Hematopoietic multipotent progenitor cell treated with erythropoietin and hydrocortisone succinate and interleukin-3 and kit ligand, for 8 days (in vitro differentiated cells): ENCODE data around the gene UGT3A1.
"Not testable (repeated sequence)": the region's sequence is repeated elsewhere in the genome, so short reads cannot be mapped to it uniquely, and the experiment has no call there.

Source experiments
- DNase-seq: peaks from one replicate; pipeline ENCODE4 v3.0.0-alpha.2; 2015

The UGT3A1 gene, protein sequence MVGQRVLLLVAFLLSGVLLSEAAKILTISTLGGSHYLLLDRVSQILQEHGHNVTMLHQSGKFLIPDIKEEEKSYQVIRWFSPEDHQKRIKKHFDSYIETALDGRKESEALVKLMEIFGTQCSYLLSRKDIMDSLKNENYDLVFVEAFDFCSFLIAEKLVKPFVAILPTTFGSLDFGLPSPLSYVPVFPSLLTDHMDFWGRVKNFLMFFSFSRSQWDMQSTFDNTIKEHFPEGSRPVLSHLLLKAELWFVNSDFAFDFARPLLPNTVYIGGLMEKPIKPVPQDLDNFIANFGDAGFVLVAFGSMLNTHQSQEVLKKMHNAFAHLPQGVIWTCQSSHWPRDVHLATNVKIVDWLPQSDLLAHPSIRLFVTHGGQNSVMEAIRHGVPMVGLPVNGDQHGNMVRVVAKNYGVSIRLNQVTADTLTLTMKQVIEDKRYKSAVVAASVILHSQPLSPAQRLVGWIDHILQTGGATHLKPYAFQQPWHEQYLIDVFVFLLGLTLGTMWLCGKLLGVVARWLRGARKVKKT

DNA sequence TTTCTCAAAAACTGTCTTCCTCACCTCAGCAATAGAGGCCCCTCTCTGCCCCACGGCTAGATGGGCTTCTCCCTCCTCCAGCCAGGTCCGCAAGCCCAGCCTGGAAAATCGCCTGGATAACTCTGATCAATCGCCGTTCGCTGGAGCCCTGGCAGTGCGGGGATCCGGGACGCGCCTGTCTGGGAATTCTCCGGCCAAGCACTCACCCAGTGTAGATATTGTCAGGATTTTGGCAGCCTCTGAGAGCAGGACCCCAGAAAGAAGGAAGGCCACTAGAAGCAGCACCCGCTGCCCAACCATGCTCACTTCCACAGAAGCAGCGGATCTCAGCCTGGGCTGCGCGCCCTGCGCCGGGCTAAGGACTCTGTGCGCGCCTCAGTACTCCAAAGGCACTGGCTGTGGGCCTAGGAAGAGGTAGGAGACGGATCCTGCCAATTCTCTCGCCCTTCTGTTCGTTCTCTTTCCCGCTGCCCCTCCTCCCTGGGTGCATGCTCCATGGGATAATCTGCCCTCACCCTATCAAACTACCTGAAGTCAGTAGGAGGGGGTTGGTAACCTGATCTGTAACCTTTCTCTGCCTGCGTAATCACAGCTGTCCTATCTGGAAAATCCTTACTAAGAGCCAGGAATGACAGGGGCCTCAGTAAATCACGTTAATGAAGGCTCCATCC is at the start of gene UGT3A1:
TSS of gene UGT3A1 (minus strand) at position 450 of the 671 bp plus-strand sequence. CDS start at position 300, 150 bp downstream.
- no peak for DNase-seq

DNA sequence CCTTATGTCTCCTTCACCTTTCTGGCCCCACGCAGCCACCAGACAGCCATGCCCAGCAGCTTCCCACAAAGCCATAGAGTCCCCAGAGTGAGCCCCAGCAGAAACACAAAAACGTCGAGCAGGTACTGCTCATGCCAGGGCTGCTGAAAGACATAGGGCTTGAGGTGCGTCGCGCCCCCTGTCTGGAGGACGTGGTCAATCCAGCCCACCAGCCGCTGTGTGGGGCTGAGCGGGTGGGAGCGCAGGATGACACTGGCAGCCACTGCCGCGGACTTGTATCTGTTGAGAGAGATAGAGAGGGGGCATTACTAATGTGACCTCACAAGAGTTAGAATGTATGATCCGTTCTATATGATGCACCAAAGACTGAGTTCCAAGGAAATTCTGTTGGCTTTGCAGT is 44.5 kb upstream of the UGT3A1 start:
- DNase-seq = no peak

DNA sequence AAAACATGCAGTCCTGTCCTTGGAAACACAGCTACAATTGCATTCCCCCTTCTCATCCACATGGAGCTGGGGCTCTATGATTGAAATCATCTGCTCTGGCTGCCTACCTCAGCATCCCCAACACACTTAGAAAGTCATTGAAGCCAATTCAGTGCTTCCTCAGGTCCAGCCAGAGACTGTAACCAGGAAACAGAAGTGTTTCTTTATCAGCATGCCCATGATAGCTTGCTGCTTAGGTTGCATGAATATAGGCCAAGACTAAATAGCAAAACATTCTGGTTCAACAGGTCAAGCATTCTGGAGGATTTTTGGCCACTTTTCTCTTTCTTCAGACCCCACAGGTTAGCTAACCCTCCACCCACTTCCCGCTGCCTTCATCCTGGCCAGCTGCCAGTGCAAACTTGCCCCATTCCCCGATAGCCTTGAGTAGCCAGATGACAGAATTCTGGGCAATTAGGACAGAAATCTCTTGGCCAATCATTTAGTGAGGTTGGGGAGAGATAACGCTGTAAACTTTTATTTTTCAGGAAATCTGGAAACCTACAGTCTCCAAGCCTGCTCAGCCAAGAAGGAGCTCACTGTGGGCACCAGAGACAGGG is 43.4 kb upstream of the UGT3A1 start:
- not testable (repeated sequence) for DNase-seq

DNA sequence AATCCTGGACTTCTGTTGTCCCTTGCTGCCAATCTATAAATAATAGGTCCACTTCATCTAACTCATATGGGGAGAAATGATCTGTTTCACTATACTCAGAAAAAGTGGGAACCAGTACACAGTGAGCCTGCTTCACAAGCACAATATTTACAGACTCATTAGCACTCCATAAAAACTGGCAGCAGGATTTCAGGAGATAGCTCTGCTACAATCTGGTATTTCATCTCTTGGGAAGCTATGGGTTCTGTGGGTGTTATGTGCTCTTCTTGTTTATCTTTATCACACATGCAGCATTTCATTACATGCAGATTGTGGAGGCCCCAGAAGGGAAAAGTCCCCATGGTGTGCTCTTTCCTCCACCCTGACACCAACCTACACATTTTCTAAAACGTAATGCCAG is 42.3 kb upstream of the UGT3A1 start:
- DNase-seq = no peak

DNA sequence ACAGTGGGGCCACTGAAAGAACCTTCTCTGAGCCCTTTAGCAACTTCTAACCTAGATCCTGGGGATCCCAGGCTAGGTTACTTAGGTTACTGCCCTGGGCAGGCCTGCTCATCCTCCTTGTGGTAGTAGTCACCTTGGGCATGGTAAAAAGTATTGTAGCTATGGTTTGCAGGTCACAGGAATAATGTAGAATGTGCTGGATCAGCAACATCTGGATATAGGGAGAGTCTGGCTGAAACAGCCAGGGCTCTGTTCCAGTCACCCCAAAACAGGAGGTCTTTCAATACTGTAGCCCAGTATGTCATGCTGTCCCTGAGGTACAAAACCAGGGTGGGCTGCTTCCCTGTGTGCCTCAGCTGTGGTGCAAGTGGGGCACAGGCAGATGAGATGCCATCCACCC is 41.9 kb upstream of the UGT3A1 start:
- DNase-seq = no peak

DNA sequence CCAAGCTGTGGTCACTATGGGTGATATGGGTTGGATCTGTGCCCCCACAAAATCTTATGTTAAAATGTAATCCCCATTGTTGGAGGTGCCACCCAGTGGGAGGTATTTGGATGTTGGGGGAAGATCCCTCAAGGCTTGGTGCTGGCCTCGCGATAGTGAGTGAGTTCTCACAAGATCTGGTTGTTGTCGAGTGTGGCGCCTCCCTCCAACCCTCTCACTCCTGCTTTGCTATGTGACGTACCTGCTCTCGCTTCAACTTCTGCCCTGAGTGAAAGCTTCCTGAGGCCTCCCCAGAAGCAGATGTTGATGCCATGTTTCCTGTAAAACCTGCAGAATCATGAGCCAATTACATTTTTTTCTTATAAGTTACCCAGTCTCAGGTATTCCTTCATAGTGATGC is 40.0 kb upstream of the UGT3A1 start:
- no peak for DNase-seq

DNA sequence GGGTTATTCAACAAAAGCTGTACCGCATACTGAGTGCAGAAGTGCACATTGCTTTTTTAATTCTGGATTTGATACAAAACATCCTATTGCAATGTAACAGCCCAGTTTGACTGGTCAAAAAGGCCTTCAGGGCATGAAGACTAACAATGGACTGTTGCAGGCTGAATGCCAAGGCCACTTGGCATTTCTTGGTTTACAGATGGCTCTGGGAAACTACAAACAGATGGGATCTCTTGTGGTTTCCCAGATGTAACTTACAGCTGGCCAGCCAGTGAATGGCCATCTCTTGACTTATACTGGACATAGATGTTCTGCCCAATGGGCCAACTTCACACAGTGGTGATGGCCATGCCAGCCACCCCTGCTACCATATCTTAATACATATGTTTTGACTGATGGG is 38.7 kb upstream of the UGT3A1 start:
- DNase-seq = no peak

DNA sequence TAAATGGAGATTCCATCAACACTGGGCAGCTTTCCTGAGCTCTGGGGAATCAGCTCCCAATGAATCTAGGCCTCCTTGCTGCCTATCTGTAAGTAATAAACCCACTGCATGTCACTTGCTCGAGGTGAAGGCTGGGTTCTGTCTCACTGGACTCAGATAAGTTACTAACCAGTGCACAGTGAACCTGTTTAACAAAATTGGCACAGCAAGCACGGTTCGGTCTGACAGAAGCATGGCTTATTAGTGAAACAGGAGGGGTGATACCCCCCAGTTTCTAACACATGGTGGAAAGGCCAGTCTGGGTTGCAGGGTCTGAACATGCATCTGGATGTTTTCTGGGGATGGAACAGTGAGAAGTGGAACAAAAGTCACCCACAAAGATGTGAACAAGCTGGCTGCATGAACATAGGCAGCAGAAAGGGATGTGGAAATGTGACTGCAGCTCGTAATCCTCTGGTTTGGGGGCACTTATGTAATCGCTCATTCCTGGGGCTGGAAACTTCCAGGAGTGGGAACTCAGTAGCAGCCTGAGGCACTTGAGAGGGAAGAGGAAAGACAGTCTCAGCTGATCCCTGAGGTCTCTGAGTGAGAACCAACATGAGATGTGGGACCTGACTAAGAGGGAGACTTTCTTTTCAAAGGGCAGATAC is 37.8 kb upstream of the UGT3A1 start:
- DNase-seq = no peak

DNA sequence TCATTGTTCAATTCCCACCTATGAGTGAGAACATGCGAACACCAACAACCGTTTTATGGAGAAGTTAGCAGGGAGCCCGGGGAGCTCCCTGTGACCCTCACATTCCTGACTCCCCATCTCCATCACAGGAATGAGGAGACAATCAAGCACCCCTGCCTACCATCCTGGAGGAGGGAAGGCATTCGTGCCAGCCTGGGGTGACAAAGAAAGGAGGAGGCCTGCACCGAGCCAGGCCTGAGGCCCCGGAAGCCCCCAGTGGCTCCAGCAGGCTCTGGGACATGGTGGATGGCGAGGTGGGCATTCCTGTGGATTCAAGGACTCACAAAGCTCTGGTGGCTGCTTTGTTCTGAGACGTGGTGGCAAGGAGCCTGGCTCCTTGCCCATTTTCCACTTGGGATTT is 36.5 kb upstream of the UGT3A1 start:
- no peak for DNase-seq

DNA sequence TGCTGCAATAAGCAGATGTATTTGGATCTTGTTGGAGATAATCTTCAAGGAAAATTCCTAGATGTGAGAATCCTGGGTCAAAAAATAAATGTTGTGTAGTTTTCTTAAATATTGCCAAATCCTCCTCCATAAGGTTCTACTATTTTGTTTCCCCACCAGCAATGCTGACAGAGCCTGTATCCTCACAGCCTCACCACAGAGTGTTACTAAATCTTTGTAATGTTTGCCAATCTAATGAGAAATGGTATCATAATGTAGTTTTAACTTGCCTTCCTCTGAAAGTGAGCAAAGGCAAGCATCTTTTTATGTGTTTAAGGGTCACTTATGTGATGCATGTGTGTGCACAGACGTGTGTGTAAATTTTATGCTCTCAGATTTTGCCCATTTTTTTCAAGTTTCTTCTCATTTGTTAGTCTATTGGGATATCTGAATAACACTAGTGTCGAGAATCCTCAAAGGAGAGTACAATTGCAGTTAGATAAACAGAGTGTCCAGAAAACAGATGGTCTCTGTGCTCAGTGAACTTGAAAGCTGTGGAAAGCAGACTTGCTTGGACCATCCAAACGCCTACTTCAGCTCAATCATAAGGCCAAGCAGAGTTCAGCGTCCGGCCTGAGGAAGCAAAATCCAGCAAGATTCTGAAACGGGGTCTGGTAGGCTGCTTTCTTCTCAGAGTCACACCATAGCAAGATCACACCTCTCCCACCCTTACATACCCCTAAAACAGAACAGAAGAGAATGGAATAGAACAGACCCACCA is 35.7 kb upstream of the UGT3A1 start:
- DNase-seq = no peak

DNA sequence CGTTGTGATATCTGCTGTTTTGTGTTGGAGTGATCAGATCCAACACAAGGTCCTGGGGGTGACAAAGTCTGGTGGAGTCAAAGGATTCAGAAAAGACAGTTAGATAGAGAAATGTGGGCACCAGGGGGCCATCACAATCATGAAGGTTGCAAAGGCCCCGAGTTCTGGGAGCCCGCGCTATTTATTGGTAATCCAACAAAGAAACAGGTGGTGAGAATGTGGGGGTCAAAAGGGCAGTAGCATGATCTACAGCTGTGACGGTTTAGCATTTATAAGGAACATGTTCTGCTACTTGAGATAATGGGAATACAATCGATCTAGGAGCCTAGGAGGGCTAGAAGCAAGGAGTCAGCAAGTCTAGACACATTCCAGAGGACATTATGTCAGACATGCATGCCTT is 31.1 kb upstream of the UGT3A1 start:
- DNase-seq = not testable (repeated sequence)

DNA sequence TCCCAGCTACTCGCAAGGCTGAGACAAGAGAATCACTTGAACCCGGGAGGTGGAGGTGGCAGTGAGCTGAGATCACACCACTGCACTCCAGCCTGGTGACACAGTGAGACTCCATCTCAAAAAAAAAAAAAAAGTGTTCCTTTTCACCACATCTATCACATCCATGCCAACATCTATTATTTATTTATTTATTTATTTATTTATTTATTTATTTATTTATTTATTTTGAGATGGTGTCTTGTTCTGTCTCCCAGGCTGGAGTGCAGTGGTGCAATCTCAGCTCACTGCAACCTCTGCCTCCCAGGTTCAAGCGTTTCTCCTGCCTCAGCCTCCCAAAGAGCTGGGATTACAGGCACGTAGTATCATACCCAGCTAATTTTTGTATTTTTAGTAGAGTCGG is 28.4 kb upstream of the UGT3A1 start:
- not testable (repeated sequence) for DNase-seq

DNA sequence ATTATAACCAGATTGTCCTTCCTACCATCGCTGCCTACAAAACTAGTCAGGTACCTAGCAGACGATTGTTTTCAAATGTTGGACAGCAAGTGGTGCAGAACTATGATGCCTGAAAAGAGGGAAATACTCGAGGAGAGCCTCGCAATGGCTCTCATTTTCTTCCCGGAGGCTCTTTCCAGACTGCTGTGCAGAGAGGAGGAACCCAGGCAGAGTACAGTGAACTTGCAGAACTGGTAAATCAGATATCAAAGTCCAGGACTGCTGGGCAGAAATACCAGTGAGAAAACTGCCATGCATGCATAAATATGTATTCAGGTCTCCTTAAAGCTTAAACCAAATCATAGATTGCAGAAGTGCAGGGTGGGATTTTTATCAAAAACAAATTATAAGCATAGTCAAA is 26.4 kb upstream of the UGT3A1 start:
- no peak for DNase-seq

DNA sequence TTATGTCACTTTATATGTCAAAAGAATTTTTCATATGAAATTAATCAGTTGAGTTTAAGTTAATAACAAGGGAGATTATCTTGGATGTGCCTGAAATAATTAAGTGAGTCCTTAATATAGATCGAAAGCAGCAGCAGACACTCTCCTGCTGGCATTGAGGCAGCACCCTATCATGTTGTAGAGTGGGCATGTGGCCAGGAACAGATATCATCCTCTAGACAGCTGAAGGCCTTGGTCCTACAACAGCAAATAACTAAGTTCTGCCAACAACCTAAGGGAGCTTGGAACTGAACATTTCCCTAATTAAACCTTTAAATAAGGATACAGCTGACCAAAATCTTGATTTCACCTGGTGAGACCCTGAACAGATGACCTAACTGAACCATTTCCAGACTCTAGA is 25.8 kb upstream of the UGT3A1 start:
- DNase-seq = no peak

DNA sequence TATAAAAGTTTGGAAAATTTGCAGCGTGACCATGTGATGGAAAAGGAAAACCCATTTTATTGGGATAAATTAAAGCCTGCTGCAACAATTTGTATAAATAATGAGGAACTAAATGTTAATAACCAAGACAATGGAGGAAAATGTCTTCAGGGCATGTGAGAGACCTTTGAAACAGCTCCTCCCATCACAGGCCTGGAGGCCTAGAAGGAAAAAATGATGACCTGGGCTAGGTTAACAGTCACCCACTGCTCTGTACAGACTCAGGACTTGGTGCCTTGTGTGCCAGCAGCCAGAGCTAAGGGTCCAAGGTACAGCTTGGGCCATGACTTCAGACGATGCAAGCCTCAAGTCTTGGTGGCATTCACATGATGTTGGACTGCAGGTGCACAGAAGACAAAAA is 22.0 kb upstream of the UGT3A1 start:
- DNase-seq = no peak

DNA sequence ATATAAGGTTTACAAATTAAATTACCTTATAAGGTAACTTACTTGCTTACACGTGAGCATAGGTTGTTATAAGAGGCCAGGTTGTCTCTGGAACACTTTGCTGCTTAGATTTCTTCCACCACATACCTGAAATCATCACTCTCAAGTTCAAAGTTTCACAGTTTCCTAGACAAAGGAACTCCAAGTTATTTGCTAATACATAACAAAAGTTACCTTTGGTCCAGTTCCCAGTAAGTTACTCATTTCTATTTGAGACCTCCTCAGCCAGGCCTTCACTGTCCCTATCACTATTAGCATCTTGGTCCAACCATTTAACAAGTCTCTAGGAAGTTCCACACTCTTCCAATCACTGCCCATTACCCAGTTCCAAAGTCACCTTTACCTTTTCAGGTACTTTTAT is 18.5 kb upstream of the UGT3A1 start:
- no peak for DNase-seq

DNA sequence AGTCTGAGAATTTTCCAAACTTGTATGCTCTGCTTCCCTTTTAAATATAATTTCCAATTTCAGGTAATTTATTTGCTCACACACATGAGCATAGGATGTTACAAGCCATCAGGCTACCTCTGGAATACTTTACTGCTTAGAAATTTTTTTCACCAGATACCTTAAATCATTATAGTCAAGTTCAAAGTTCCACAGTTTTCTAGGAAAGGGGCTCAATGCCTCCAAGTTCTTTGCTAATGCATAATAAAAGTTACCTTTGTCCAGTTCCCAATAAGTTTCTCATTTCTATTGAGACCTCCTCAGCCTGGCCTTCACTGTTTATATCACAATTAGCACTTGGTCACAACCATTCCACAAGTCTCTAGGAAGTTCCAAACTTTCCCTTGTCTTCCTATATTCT is 16.2 kb upstream of the UGT3A1 start:
- DNase-seq = no peak

DNA sequence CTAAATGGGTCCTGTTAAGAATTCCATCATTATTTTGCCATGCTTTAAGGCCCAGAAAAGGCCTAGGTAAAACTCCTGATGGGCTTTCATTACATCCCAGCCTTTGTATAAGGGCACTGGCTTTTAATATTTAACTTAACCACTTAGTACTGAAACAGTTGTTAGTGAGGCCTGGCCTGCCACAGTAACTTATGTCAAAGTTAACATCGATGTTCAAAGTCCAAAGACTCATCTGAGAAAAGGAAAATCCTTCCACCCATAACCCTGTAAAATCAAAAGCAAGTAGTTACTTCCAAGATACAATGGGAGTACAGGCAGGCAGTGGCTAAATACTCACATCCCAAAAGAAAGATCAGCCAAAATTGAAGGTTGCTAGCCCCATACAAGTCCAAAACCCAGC is 15.0 kb upstream of the UGT3A1 start:
- DNase-seq = no peak

DNA sequence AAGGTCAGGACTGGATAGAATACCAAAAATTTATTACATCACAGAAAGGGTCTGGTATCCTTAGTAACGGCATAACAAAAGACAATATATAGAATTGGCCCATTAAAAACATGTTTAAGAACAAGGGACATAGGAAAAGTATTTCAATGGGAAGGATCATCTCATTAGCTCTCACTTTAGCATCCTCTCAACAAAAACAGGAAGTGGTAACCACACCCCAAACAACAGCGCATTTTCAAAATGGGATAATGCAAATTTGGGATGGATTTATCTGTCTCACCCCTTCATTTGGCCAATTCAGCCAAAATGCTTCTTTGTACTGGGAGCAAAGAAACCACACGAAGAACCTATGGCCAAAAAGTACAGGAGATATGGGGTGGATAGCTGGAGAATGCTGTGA is 9.8 kb upstream of the UGT3A1 start:
- DNase-seq = no peak

DNA sequence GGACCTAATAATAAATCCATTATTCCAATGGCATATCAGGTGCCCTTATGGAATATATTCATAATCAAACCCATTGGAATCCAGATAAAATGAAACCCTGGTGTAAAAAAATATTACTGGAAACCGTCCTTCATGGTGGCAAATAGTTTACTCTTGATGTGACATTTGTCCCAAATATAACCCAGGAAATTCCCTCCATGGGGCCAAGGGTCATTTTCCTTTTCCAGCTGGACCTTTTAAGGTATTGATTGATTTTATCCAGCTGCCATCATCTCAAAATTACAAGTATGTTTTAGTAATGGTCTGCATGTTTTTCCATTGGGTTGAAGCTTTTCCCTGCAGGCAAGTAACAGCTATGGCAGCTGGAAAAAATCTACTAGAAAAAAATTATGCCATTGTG is 8.4 kb upstream of the UGT3A1 start:
- DNase-seq = no peak

DNA sequence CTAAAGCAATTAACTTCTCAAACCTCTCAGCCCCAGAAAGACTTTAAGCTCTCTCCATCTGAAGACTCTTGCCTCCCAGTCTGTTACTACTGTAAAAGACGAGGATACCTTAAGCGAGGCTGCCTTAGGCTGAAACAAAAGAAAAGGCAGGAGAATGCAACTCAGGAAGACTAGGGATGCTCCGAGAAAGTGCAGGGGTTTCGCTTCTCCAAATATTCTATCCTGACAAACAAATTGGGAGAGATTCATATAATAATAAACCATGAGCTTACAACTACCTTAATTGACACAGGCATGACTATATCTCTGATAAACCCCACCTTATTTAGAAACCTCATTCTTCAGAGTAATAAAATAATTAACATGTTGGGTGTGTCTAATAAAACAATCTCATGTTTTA is 4.9 kb upstream of the UGT3A1 start:
- DNase-seq = no peak

DNA sequence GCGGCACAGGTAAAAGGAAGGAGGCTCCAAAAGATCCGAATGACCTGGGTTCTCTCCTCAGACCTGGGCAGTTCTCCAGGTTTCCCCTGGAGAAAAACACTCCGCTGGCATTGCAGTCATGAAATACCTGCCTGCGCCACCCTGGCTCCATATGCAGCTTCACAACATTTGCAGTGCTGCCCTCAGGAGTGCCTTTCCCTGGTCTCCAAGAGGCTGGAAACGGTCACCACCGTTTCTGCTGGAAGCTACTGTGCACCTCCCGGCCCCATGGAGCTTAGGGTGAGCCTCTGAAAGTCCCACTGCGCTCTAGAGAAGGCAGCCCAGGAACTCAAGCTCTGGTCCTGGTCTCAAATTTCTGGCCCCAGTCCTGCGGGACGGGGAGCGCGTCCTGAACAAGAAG is 670 bp downstream of the UGT3A1 start:
- no peak for DNase-seq

DNA sequence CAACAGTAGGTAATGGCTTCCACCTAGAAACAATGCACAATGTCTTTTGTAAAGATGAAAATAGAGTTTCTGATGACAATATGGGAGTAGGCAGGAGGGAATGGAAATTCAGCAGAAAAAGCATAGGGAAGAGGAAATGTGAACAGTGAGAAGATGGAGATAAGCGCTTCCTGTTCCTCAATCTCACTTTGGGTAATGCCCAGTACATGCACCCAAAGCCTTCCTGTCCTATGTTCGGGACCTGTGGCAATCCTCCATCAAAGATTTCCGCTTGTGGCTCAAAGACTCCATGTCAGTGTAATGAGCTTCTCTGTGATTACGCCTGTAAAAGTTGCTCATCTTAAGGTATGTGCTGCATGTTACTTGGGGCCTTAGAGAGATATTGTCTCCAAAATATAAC is 2.7 kb downstream of the UGT3A1 start:
- no peak for DNase-seq
